ENCODE data around the gene BMP6. TPM values are rescaled to one million over a fixed set of nuclear protein-coding genes. Genes with fewer than 3 reads are reported as not detected.

BMP6 gene
- total RNA-seq, 1 experiment from 2014 or later, result 0.28 TPM

DNA sequence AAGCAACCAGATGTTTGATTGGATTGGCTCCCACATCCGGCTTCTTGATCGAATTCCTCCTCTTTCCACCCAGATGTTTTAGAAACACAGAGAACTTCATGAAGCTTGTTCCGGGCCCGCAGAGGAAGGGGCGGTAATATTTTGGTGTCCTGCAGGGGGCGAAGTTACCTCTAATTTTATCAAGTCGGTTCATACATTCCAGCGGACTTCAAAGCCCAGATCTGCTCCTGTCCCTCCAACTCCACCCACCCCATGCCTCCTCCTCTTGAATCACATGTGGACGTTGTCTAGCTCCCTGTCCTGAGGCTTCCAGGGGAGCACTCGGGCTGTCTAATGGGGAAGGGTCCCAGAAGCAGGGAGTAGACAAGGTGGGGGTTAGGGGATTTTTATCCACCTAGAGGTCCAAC, 2.9 kb upstream of the BMP6 start:
- Histone ChIP-seq H3K18ac (ENCODE audit: insufficient read length, low read depth, low read length) (no peak overlapping the region), H4K8ac (replicated peaks; ENCODE audit: insufficient read length, low read depth, low read length) (no peak overlapping the region), H3K4me1 (ENCODE audit: insufficient read depth, low read length) (no peaks in the 10 kb centered on the region), H3K27me3 (ENCODE audit: insufficient read depth, low read length) (peaks cover 39% of the 10 kb centered on the region), H3T11ph (ENCODE audit: low read length) (no peak overlapping the region), H2BK12ac (ENCODE audit: insufficient read length, low read depth, low read length) (no peak overlapping the region), H2AK5ac (ENCODE audit: insufficient read length, low read length) (no peak overlapping the region), H2BK15ac (ENCODE audit: low read depth, low read length) (no peak overlapping the region), H4K91ac (ENCODE audit: insufficient read length, low read depth, low read length) (no peak overlapping the region), H4K5ac (ENCODE audit: insufficient read length, low read depth, low read length) (no peak overlapping the region), H3K27ac (ENCODE audit: insufficient read length, low read depth, low read length) (no peak overlapping the region), H3K79me1 (ENCODE audit: insufficient read depth, low read depth, low read length, poor library complexity, severe bottlenecking) (no peaks in the 10 kb centered on the region), H2BK5ac (ENCODE audit: insufficient read length, low read length) (no peak overlapping the region), H2AFZ (ENCODE audit: low read length) (no peak overlapping the region), H3K9ac (ENCODE audit: extremely low read depth, insufficient read length, low read length) (no peak overlapping the region), H3K23ac (ENCODE audit: insufficient read length, low read depth, low read length) (no peak overlapping the region), H3K4ac (ENCODE audit: low read depth, low read length) (no peak overlapping the region), H3K4me2 (ENCODE audit: insufficient read depth, insufficient read length, low read length) (no peak overlapping the region), H3K79me2 (ENCODE audit: insufficient read depth, low read length) (no peaks in the 10 kb centered on the region), H3K23me2 (ENCODE audit: insufficient read length, low read depth, low read length, poor library complexity, severe bottlenecking) (peaks cover 19% of the 10 kb centered on the region), H3K14ac (ENCODE audit: insufficient read depth, low read length) (no peak overlapping the region), H2BK20ac (ENCODE audit: low read depth, low read length, poor library complexity, severe bottlenecking) (no peak overlapping the region), H2BK120ac (ENCODE audit: low read depth, low read length, poor library complexity, severe bottlenecking) (no peak overlapping the region), H4K20me1 (ENCODE audit: control insufficient read depth, insufficient read depth, insufficient read length) (no peaks in the 10 kb centered on the region), H3K56ac (ENCODE audit: insufficient read length, low read depth, low read length) (no peak overlapping the region), H3K9me3 (ENCODE audit: control insufficient read depth, low read depth, low read length) (no peaks in the 10 kb centered on the region)
- Mint-ChIP-seq H3K4me3 (no peak overlapping the region), H3K4me1 (peaks cover 6 to 10% of the 10 kb centered on the region in 2 experiments), H3K36me3 (ENCODE audit: insufficient read depth in 1 of 3, low read depth in 3 of 3) (no peaks in the 10 kb centered on the region), H3K9me3 (no peaks in the 10 kb centered on the region; a peak in 1 of 5 replicates), H3K27ac (no peak overlapping the region), H3K27me3 (ENCODE audit: low read depth) (peaks cover 71% of the 10 kb centered on the region)
- no CpG with 5 or more reads among the region's 10 CpGs for WGBS (ENCODE audit: extremely low coverage, insufficient read length, low lambda C conversion rate)
- TF ChIP-seq, protein P1, sequence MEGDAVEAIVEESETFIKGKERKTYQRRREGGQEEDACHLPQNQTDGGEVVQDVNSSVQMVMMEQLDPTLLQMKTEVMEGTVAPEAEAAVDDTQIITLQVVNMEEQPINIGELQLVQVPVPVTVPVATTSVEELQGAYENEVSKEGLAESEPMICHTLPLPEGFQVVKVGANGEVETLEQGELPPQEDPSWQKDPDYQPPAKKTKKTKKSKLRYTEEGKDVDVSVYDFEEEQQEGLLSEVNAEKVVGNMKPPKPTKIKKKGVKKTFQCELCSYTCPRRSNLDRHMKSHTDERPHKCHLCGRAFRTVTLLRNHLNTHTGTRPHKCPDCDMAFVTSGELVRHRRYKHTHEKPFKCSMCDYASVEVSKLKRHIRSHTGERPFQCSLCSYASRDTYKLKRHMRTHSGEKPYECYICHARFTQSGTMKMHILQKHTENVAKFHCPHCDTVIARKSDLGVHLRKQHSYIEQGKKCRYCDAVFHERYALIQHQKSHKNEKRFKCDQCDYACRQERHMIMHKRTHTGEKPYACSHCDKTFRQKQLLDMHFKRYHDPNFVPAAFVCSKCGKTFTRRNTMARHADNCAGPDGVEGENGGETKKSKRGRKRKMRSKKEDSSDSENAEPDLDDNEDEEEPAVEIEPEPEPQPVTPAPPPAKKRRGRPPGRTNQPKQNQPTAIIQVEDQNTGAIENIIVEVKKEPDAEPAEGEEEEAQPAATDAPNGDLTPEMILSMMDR (conservative IDR thresholded peaks at IDR 0.05), result peak; percentile 72
- DNase-seq, result peak; percentile 88
